GM12878 (cell line): ENCODE results near the gene PEAR1.

Experiments
- BRCA1 ChIP-seq: IDR thresholded peaks from 2 replicates; pipeline ENCODE4 v1.6.1; 2011; ENCODE audit warnings: low read depth, low read length, improper control_type of control experiment
- CEBPB ChIP-seq, 2 experiments: fragments of 150-350 bp in 1 of 2; IDR thresholded peaks; 2 replicates each; pipeline ENCODE4 v1.6.1; 2012 to 2014; ENCODE audit warnings: low read depth in 2 of 2, low read length in 2 of 2, borderline replicate concordance in 1 of 2, inconsistent platforms in 1 of 2
- EGR1 ChIP-seq, 2 experiments: IDR thresholded peaks; 1 replicate in 1 of 2; 2 replicates in 1 of 2; pipeline ENCODE4 v1.6.1; 2011 to 2012; ENCODE audit warnings: low read depth in 2 of 2, low read length in 2 of 2, borderline replicate concordance in 1 of 2, mild to moderate bottlenecking in 1 of 2, moderate library complexity in 1 of 2
- MYC ChIP-seq: IDR thresholded peaks from 2 replicates; pipeline ENCODE4 v1.6.1; 2011; ENCODE audit warnings: mild to moderate bottlenecking, low read length, moderate library complexity, inconsistent platforms; ENCODE audit not compliant: insufficient read depth, insufficient replicate concordance, insufficient read length, severe bottlenecking
- RAD51 ChIP-seq: fragments of 450-650 bp; IDR thresholded peaks from 2 replicates; pipeline ENCODE4 v1.6.1; 2016; ENCODE audit warnings: moderate library complexity, mild to moderate bottlenecking, inconsistent platforms
- SMARCA5 ChIP-seq: fragments of 450-650 bp; IDR thresholded peaks from 2 replicates; pipeline ENCODE4 v1.6.1; 2017; ENCODE audit warnings: mild to moderate bottlenecking
- SREBF2 ChIP-seq: IDR thresholded peaks from 2 replicates; pipeline ENCODE4 v1.6.1; 2012; ENCODE audit warnings: mild to moderate bottlenecking, low read length
- ZNF24 ChIP-seq: fragments of 450-650 bp; IDR thresholded peaks from 2 replicates; pipeline ENCODE4 v1.6.1; 2017; ENCODE audit warnings: antibody characterized with exemption, mild to moderate bottlenecking
- ZNF274 ChIP-seq: IDR thresholded peaks from one replicate; pipeline ENCODE4 v1.8.0; 2011; ENCODE audit not compliant: insufficient read length, insufficient read depth
- TF ChIP-seq, protein P1 (sequence below), 3 experiments: IDR thresholded peaks in 2 of 3; conservative IDR thresholded peaks in 1 of 3; 2 replicates each; pipeline ENCODE4 v1.5.1; 2011; ENCODE audit warnings: low read depth in 3 of 3, low read length in 3 of 3, mild to moderate bottlenecking in 3 of 3, control low read depth in 2 of 3, moderate library complexity in 2 of 3, inconsistent platforms in 1 of 3, mixed read lengths in 1 of 3; ENCODE audit not compliant: control insufficient read depth in 2 of 3, insufficient read depth in 1 of 3; ENCODE audit errors: extremely low read depth in 1 of 3

DNA sequence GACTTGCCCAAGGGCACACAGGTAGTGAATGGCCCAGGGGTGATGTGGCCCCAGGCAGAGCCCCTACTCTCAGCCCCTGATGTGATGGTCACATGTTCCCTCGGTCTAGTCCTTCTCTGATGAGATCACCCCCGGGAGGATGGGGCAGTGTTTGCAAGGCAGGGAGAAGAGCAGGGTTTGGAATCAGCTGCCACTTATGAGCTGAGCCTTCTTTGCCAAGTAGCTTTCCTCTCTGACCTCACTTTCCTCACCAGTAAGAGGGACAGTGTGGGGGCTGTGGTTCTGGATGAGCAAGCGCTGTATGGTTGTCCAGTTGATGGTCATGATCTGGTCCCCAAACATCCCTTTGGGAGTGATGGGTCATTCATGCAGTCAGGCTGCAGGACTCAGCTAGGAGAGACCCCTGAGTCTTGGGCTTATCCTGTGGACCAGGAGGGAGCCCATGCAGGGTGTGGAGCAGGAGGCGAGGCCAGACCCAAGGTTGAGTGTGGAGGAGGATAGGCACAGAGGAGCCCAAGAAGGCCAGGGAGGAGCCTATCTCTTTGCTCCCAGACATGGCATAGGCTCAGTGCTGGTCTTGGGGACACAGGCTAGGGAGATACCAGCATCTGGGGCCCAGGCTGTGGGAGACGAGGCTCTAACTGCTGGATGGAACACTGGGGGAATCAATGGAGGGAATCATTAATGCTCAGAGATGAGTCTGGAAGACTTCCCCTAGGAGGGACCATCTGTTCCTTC, 15.9 kb upstream of the PEAR1 start:
- no peak for TF ChIP-seq SMARCA5
- TF ChIP-seq EGR1 (IDR thresholded peaks at IDR 0.05; ENCODE audit: borderline replicate concordance in 1 of 2, low read depth in 2 of 2, low read length in 2 of 2): no peak
- TF ChIP-seq MYC: no peak
- no peak for TF ChIP-seq ZNF24
- TF ChIP-seq ZNF274: no peak
- TF ChIP-seq RAD51: no peak
- no peak for TF ChIP-seq BRCA1
- TF ChIP-seq, protein P1, sequence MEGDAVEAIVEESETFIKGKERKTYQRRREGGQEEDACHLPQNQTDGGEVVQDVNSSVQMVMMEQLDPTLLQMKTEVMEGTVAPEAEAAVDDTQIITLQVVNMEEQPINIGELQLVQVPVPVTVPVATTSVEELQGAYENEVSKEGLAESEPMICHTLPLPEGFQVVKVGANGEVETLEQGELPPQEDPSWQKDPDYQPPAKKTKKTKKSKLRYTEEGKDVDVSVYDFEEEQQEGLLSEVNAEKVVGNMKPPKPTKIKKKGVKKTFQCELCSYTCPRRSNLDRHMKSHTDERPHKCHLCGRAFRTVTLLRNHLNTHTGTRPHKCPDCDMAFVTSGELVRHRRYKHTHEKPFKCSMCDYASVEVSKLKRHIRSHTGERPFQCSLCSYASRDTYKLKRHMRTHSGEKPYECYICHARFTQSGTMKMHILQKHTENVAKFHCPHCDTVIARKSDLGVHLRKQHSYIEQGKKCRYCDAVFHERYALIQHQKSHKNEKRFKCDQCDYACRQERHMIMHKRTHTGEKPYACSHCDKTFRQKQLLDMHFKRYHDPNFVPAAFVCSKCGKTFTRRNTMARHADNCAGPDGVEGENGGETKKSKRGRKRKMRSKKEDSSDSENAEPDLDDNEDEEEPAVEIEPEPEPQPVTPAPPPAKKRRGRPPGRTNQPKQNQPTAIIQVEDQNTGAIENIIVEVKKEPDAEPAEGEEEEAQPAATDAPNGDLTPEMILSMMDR (IDR thresholded peaks at IDR 0.05 in 2 of 3, conservative IDR thresholded peaks at IDR 0.05 in 1 of 3; ENCODE audit: control insufficient read depth in 2 of 3, extremely low read depth in 1 of 3, insufficient read depth in 1 of 3, low read depth in 3 of 3, low read length in 3 of 3): no peak
- no peak for TF ChIP-seq CEBPB (IDR thresholded peaks at IDR 0.05; ENCODE audit: borderline replicate concordance in 1 of 2, low read depth in 2 of 2, low read length in 2 of 2)
- no peak for TF ChIP-seq SREBF2
